Activated effector memory CD4-positive, alpha-beta T cell treated with anti-CD3 and anti-CD28 coated beads, Interleukin-2, amount 50 U/mL, for 16 hours (primary cell): ENCODE measurements around the gene ACVR1.

ENCODE experiments used
- DNase-seq: peaks from one replicate; pipeline ENCODE4 v3.0.0-alpha.2; 2020

The ACVR1 gene

GRCh38 chr2:157692768-157693167, 183.4 kb downstream of the ACVR1 start:
- DNase-seq = no peak

- DNase-seq = no peak
These were observed 184.4 kb downstream of the ACVR1 start for GRCh38 chr2:157691695-157692094.

GRCh38 chr2:157691131-157691530, 185.0 kb downstream of the ACVR1 start:
- no peak for DNase-seq
